ACC112 (cell line): ENCODE measurements around the gene SHC2.

Experiments used
- H2AFZ ChIP-seq: fragments of 200-600 bp; sonication (generic); one replicate; pipeline ENCODE4 v1.6.0; 2017; ENCODE audit warnings: antibody characterized with exemption, low read length; ENCODE audit not compliant: unreplicated experiment
- H3K27ac ChIP-seq: fragments of 200-600 bp; sonication (generic); 2 replicates; pipeline ENCODE4 v1.5.1; 2014; ENCODE audit warnings: low read depth, mild to moderate bottlenecking, antibody characterized with exemption, low read length, moderate library complexity
- H3K27me3 ChIP-seq: fragments of 200-600 bp; sonication (generic); 2 replicates; pipeline ENCODE4 v1.6.1; 2014; ENCODE audit warnings: mild to moderate bottlenecking, antibody characterized with exemption, low read length, moderate library complexity, mixed read lengths; ENCODE audit not compliant: insufficient read depth
- H3K36me3 ChIP-seq: fragments of 200-600 bp; sonication (generic); 2 replicates; pipeline ENCODE4 v1.6.1; 2016; ENCODE audit warnings: mild to moderate bottlenecking, antibody characterized with exemption, low read length, moderate library complexity, mixed read lengths; ENCODE audit not compliant: insufficient read depth
- H3K4me1 ChIP-seq: fragments of 200-600 bp; sonication (generic); one replicate; pipeline ENCODE4 v1.6.1; 2016; ENCODE audit warnings: low read length, mixed read lengths; ENCODE audit not compliant: insufficient read depth, unreplicated experiment, control insufficient read depth
- H3K4me3 ChIP-seq: fragments of 200-600 bp; sonication (generic); 2 replicates; pipeline ENCODE4 v1.5.1; 2014; ENCODE audit warnings: mild to moderate bottlenecking, low read depth, low read length
- H3K79me2 ChIP-seq: fragments of 200-600 bp; sonication (generic); one replicate; pipeline ENCODE4 v1.6.0; 2016; ENCODE audit warnings: low read length; ENCODE audit not compliant: control insufficient read depth, unreplicated experiment, insufficient read depth

The SHC2 gene

GRCh38 chr19:460877-461720 is at the start of gene SHC2:
Gene SHC2 (minus strand): TSS chr19:461033. CDS start chr19:460996, 37 bp downstream.
- Histone ChIP-seq H2AFZ (peak within 1 kb of the TSS; percentile 14), H3K36me3 (no peaks in the 10 kb centered on the region), H3K79me2 (no peaks in the 10 kb centered on the region), H3K4me3 (peak within 1 kb of the TSS; percentile 63), H3K27ac (no peak within 1 kb of the TSS), H3K4me1 (no peaks in the 10 kb centered on the region), H3K27me3 (peaks cover 24% of the 10 kb centered on the region)

DNA sequence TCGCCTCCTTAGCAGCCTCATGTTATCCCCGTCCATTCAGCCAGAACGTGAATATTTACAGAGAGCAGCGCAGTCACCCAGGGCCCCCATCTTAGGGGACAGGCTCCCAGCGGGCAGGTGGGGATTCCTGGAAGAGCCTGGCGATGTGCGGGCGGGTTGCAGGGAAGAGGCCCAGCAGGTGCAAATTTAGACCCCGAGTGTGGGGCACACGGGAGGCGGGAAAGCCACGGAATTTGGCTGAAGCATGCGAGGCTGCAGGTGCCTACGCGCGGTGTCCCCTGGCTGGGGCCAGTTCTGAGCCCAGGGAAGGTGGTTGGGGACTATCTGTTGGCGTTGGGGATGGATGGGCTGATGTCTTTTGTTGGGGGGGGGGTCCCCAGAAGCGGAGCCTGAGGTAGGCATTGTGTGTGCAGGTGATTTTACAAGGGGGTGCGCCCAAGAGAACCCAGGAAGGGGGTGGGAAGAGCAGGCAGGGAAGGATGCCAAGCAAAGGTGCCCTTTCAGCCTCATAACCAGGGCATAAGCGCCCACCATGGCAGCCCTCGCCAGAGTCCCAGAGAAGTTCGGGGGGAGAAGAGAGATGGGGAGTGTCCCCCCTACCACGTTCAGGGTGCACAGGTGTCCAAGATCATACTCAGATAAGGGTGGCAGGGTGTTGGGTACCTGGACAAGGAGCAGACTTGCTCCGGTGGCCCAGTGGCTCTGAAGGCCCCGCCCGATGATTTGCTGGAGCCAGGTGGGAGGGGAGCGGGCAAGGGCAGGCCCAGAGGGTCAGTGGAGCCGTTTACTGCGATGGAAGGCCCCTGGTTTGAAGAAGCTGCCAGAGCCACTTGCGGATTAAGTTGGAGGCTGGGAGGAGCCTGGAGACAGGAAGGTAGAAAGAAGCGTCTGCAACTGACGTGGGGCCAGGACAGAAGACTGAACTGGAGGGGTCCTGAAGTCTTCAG is 47.6 kb upstream of the SHC2 start:
- Histone ChIP-seq H3K27ac (no peak overlapping the region), H3K4me3 (peak overlapping the region; percentile 96), H3K79me2 (peaks cover 8% of the 10 kb centered on the region), H3K36me3 (no peaks in the 10 kb centered on the region), H3K4me1 (peaks cover 4% of the 10 kb centered on the region), H2AFZ (no peak overlapping the region), H3K27me3 (no peaks in the 10 kb centered on the region)

DNA sequence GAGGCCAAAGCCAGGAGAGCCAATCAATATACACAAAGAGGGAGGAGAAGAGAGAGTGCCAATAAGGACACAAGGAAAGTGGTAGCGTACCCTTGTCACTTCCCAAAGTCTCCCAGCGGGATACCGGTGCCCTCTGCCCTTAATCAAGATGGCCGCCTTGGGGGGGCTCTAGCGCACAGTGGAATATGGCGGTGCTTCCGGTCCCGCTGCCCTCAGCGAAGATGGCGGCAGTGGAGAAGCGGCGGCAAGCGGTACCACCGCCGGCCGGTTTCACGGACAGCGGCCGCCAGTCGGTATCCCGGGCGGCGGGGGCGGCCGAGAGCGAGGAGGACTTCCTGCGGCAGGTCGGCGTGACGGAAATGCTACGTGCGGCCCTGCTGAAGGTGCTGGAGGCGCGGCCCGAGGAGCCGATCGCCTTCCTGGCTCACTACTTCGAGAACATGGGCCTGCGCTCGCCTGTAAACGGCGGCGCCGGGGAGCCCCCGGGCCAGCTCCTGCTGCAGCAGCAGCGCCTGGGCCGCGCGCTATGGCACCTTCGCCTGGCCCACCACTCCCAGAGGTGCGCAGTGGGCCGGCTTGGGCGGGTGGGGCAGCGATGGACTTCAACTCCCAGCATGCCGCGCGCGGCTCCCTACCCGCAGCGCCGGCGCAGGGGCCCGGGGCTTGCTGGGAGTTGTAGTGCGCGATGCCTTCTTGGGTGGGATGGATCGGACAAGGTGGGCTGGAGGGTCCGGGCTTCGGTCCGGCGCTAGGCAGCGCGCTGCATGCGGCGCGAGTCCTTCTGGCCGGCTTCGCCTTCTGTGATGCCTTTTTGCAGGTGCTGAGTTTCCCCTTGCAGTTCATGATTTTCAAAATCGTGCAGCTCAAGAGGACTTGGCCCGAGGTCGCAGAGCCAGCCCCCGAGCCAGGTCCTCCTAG is 46.7 kb upstream of the SHC2 start, which contains the start of gene TPGS1:
Gene TPGS1, plus strand, starts transcription at position 212 of the 918 bp plus-strand sequence. Its CDS starts 10 bp downstream, at position 222.
- peaks cover 8% of the 10 kb centered on the region for H3K79me2 ChIP-seq
- peak within 1 kb of the TSS; percentile 92 for H3K27ac ChIP-seq
- no peaks in the 10 kb centered on the region for H3K27me3 ChIP-seq
- peaks cover 4% of the 10 kb centered on the region for H3K4me1 ChIP-seq
- H3K36me3 ChIP-seq, result no peaks in the 10 kb centered on the region
- H2AFZ ChIP-seq, result peak within 1 kb of the TSS; percentile 77
- H3K4me3 ChIP-seq, result peak within 1 kb of the TSS; percentile 96

DNA sequence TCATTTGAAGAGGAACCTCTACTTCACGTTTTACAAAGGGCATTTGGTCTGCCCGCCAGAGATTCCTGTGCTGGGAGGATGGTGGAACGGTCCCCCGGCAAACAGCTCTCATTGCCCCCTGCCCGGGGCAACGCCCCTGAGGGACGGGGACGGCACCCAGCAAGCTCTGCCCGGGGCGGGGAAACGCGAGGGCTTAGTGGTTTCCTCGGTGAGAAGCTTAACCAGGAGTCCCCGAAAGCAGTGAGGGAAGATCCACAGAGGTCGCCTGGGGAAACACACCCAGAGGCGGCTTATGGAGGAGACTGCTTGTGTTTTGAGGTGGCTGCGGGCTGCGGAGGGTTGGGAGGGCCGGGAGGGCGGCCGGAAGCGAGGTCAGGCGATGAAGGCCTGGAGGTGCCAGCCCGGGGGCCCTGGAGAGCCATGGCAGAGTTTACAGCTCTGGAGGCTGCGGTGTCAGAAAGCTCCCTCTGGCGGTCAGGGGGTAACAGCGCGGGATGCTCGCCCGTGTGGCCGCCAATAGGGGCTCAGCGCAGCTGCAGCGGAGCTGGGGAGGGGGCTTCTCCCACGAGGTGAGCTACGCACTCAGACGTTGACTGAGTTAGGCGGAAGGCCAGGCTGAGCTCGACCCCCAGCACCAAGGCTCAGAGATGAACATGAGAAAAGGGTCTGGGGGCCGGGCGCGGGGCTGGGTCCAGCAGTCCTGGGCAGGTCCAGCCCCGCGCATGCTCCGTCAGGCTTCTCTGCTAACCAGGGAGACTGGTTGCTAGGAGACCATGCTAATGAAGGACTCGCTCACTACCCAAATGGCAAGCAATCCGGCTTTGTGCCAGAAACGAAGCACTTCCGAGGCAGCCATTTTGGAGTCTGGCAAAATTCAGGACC is 45.8 kb upstream of the SHC2 start:
- peaks cover 4% of the 10 kb centered on the region for H3K4me1 ChIP-seq
- peak overlapping the region; percentile 75 for H2AFZ ChIP-seq
- H3K4me3 ChIP-seq, result peak overlapping the region; percentile 96

DNA sequence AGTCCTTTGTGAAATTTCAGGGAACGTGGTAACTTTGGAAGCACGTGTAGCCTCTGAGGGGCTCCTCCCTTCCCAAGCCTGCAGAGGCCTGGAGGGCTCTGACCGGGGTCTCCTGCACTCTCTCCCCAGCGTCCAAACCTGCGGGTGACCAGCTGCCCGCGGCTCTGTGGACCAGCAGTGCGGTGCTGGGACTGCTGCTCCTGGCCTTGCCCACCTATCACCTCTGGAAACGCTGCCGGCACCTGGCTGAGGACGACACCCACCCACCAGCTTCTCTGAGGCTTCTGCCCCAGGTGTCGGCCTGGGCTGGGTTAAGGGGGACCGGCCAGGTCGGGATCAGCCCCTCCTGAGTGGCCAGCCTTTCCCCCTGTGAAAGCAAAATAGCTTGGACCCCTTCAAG is 43.8 kb upstream of the SHC2 start:
- H3K4me1 ChIP-seq, result peaks cover 4% of the 10 kb centered on the region
- no peak overlapping the region for H2AFZ ChIP-seq
- H3K4me3 ChIP-seq, result no peak overlapping the region
- H3K27me3 ChIP-seq, result no peaks in the 10 kb centered on the region
- H3K36me3 ChIP-seq, result no peaks in the 10 kb centered on the region
- H3K79me2 ChIP-seq, result peaks cover 8% of the 10 kb centered on the region
- no peak overlapping the region for H3K27ac ChIP-seq

More for the DNA sequence above, 45.8 kb upstream of the SHC2 start:
- Histone ChIP-seq H3K36me3 (no peaks in the 10 kb centered on the region), H3K79me2 (peaks cover 8% of the 10 kb centered on the region), H3K27ac (peak overlapping the region; percentile 92), H3K27me3 (no peaks in the 10 kb centered on the region)

DNA sequence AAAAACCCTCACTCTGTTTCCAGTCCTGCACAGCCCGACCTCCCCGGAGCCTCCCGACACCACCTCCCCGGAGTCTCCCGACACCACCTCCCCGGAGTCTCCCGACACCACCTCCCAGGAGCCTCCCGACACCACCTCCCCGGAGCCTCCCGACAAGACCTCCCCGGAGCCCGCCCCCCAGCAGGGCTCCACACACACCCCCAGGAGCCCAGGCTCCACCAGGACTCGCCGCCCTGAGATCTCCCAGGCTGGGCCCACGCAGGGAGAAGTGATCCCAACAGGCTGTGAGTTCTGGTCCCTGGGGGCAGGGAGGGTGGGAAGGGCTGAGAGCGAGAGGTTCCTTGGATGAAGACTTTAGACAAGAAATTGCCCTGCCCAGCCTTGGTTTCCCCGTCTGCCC is 40.8 kb upstream of the SHC2 start:
- Histone ChIP-seq H3K36me3 (no peaks in the 10 kb centered on the region), H3K27me3 (peaks cover 8% of the 10 kb centered on the region; the same call in 1 of the 2 replicates), H2AFZ (no peak overlapping the region), H3K79me2 (no peaks in the 10 kb centered on the region), H3K4me3 (no peak overlapping the region), H3K4me1 (peaks cover 4% of the 10 kb centered on the region), H3K27ac (no peak overlapping the region)

DNA sequence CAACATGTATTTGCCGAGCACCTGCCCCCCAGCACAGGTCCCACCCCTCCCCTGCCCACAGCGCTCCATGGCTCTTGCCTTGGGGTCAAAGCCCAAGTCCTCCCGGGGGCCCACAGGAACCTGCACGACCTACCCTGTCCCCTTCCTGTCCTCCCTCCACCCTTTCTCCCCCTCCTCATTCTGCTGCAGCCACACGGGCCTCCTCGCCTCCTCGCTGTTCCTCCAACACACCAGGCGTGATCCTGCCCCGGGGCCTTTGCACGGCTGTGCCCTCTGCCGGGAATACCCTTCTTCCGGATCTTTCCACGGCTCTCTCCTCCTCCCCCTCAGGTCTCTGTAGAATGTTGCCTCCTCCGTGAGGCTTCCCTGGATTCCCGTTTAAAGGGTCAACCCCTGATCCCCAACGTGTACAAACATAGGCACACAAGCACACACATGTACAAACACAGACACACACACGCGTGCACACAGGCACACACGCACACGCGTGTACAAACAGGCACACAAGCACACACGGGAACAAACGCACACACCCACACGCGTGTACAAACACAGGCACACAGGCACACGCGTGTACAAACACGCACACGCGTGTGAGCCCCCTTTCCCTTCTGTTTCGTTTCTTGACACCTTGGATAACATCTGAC is 38.3 kb upstream of the SHC2 start:
- H2AFZ ChIP-seq, result no peak overlapping the region

DNA sequence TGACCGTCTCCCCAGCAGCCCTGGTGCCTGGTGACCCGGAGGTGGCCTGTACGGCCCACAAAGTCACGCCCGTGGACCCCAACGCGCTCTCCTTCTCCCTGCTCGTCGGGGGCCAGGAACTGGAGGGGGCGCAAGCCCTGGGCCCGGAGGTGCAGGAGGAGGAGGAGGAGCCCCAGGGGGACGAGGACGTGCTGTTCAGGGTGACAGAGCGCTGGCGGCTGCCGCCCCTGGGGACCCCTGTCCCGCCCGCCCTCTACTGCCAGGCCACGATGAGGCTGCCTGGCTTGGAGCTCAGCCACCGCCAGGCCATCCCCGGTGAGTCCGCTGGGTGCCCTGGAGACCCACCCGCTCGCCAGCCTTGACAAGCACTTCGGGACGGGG is 37.7 kb upstream of the SHC2 start:
- Histone ChIP-seq H3K79me2 (no peaks in the 10 kb centered on the region), H3K4me1 (no peaks in the 10 kb centered on the region), H3K4me3 (no peak overlapping the region), H2AFZ (no peak overlapping the region), H3K36me3 (no peaks in the 10 kb centered on the region), H3K27ac (no peak overlapping the region), H3K27me3 (peaks cover 13% of the 10 kb centered on the region; the same call in 1 of the 2 replicates)

More for the DNA sequence above, 38.3 kb upstream of the SHC2 start:
- Histone ChIP-seq H3K27ac (no peak overlapping the region), H3K36me3 (no peaks in the 10 kb centered on the region), H3K4me3 (no peak overlapping the region), H3K4me1 (no peaks in the 10 kb centered on the region), H3K27me3 (peaks cover 13% of the 10 kb centered on the region; the same call in 1 of the 2 replicates), H3K79me2 (no peaks in the 10 kb centered on the region)
